Type B pancreatic cell (in vitro differentiated cells): ENCODE results near the gene KRT7. TPM values are rescaled to one million over a fixed set of nuclear protein-coding genes. Genes with fewer than 3 reads are reported as not detected.
A peak's percentile ranks its signal among the peaks of the same experiment; 100 is the strongest.

Source experiments
- DNase-seq: peaks from one replicate; pipeline ENCODE4 v3.0.0; 2021; ENCODE audit warnings: mixed read lengths; ENCODE audit not compliant: unreplicated experiment; ENCODE audit errors: extremely low spot score
- H3K27ac Mint-ChIP-seq: 2 replicates; pipeline ENCODE4 v1.8.0; 2021; ENCODE audit warnings: mild to moderate bottlenecking, mixed read lengths
- H3K27me3 Mint-ChIP-seq: 2 replicates; pipeline ENCODE4 v1.8.0; 2021; ENCODE audit warnings: mixed read lengths
- H3K36me3 Mint-ChIP-seq: 2 replicates; pipeline ENCODE4 v1.8.0; 2021; ENCODE audit warnings: mixed read lengths
- H3K4me1 Mint-ChIP-seq: one replicate; pipeline ENCODE4 v1.8.0; 2021; ENCODE audit warnings: mixed read lengths; ENCODE audit not compliant: unreplicated experiment
- H3K4me3 Mint-ChIP-seq: 2 replicates; pipeline ENCODE4 v1.8.0; 2021; ENCODE audit warnings: mild to moderate bottlenecking, mixed read lengths
- H3K9me3 Mint-ChIP-seq: 2 replicates; pipeline ENCODE4 v1.8.0; 2021; ENCODE audit warnings: mixed read lengths
- CTCF ChIP-seq: fragments of 200-600 bp; sonication (generic); conservative IDR thresholded peaks from 2 replicates; pipeline ENCODE4 v1.5.0; 2021; ENCODE audit warnings: antibody characterized with exemption, mild to moderate bottlenecking
- total RNA-seq: library from RNA; stranded (reverse); gene quantifications from 2 replicates; pipeline ENCODE4 v1.2.1, GENCODE V29; 2021; ENCODE audit warnings: low replicate concordance

KRT7 gene
- total RNA-seq, 1 donor from 2014 or later: 125 TPM

DNA sequence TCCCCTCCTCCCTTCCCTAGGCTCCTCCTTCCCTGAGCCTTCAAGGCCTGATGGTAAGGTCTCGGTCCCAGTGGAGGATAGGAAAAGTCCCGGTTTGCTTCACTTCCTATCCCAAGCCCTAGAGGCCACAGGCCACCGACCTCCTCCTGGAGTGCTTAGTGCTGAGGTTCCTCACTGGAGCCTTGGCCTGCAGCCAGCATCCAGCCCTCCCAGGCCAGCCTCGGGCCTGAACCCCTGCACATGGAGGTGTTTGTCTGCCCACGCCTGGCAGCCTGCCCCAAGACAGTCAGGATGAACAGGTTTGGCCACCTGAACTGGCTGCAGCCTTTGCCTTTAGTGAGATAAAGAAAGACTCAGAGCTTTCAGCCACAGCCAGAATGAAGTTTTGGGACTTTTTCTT, 15.8 kb upstream of the KRT7 start:
- Mint-ChIP-seq H3K27me3 (peaks cover 9% of the 10 kb centered on the region), H3K4me3 (peak overlapping the region; percentile 64), H3K9me3 (no peaks in the 10 kb centered on the region), H3K27ac (peak overlapping the region; percentile 93), H3K4me1 (peaks cover 28% of the 10 kb centered on the region), H3K36me3 (no peaks in the 10 kb centered on the region)
- no peak for DNase-seq
- no peak for TF ChIP-seq CTCF

DNA sequence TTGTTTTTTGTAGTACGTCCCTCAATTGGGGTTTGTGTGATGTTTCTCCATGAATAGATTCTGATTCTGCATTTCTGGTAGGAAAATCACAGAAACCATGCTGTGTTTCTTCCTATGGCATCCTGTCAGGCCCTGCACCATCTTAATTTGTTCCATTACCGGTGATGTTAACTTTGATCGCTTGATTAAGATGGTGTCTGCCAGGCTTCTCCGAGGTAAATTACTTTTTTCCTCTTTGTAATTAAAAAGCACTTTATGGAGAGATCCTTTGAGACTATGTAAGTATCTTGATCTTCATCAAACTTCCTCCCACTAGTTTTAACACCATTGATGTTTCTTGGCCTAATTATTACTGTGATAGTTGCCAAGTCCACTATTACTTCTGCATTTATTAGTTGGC, 15.0 kb upstream of the KRT7 start:
- TF ChIP-seq CTCF: no peak
- Mint-ChIP-seq H3K27ac (peak overlapping the region; percentile 93), H3K36me3 (no peaks in the 10 kb centered on the region), H3K4me1 (peaks cover 28% of the 10 kb centered on the region), H3K27me3 (peaks cover 9% of the 10 kb centered on the region), H3K9me3 (no peaks in the 10 kb centered on the region), H3K4me3 (no peak overlapping the region)
- no peak for DNase-seq

- Mint-ChIP-seq H3K4me3 (no peak overlapping the region), H3K4me1 (peaks cover 20% of the 10 kb centered on the region), H3K36me3 (no peaks in the 10 kb centered on the region), H3K27ac (no peak overlapping the region), H3K27me3 (peaks cover 10% of the 10 kb centered on the region), H3K9me3 (no peaks in the 10 kb centered on the region)
- TF ChIP-seq CTCF: no peak
- DNase-seq: no peak
Observed at GRCh38 chr12:52220477-52220876, 12.6 kb upstream of the KRT7 start.

DNA sequence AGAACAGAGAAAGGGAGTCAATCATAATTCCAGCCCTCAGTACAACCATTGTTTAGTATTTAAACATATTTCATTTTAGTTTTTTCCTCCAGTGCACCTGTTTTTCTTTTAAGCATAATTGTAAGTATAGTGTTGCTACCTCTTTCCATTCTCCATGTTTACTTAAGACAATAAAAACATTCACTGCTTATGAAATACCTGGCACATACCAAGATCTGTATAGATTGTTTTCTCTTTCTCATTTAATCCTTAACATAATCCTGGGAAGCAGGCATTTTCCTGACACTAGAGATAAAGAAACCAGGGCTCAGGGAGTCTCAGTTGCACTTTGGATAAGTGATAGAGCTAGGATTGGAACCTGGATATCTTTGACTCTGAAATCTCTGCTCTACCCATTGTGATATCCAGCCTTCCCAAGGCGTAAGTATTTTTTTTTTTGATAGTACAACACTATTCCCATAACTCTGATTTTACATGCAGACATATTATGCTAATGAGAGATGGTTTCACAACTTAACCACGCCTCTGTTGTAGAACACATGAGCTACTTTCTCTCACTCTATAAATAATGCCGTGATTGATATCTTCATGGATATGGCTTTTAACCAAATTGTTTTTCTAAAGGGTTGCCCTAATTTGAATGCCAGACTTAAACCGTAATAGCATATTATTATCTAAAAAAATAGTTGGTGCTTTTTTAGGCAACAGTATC, 11.8 kb upstream of the KRT7 start:
- no peak for TF ChIP-seq CTCF
- H3K36me3 Mint-ChIP-seq: no peaks in the 10 kb centered on the region

DNA sequence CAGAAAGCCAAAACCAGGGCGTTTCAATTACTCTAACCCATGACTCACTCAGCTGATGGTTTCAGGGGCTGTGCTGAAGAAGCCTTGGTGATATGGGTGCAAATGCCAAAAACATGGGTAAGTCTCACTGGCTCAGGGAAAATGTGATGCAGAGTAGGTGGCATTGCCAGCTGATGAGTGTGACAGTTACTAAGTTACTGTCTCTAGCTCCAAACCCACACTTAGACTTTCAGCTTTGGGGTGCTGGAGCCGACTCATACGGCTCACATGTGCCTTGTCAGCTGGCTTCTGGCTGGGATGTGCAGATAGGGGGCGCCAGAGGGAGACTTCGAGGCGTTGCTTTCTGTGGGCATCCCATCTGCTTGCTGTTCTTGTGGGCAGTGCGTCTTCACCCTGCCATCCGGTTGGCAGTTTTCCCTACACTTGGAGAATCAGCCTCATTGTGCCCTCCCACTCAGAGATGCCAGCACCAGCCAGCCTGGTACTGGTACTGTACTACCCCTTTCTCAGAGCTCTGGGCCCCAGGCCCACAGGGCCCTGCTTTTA, 11.1 kb upstream of the KRT7 start:
- Mint-ChIP-seq H3K9me3 (no peaks in the 10 kb centered on the region), H3K4me3 (no peak overlapping the region), H3K36me3 (no peaks in the 10 kb centered on the region), H3K27ac (no peak overlapping the region), H3K4me1 (peaks cover 11% of the 10 kb centered on the region), H3K27me3 (peaks cover 10% of the 10 kb centered on the region)
- no peak for DNase-seq
- TF ChIP-seq CTCF: peak; percentile 71

More for the DNA sequence above, 11.8 kb upstream of the KRT7 start:
- H3K4me1 Mint-ChIP-seq: peaks cover 16% of the 10 kb centered on the region
- no peak for DNase-seq
- H3K27ac Mint-ChIP-seq: no peak overlapping the region
- no peak overlapping the region for H3K4me3 Mint-ChIP-seq
- peaks cover 10% of the 10 kb centered on the region for H3K27me3 Mint-ChIP-seq
- no peaks in the 10 kb centered on the region for H3K9me3 Mint-ChIP-seq
